Measurements from ENCODE around the gene GGTA1.

DNA sequence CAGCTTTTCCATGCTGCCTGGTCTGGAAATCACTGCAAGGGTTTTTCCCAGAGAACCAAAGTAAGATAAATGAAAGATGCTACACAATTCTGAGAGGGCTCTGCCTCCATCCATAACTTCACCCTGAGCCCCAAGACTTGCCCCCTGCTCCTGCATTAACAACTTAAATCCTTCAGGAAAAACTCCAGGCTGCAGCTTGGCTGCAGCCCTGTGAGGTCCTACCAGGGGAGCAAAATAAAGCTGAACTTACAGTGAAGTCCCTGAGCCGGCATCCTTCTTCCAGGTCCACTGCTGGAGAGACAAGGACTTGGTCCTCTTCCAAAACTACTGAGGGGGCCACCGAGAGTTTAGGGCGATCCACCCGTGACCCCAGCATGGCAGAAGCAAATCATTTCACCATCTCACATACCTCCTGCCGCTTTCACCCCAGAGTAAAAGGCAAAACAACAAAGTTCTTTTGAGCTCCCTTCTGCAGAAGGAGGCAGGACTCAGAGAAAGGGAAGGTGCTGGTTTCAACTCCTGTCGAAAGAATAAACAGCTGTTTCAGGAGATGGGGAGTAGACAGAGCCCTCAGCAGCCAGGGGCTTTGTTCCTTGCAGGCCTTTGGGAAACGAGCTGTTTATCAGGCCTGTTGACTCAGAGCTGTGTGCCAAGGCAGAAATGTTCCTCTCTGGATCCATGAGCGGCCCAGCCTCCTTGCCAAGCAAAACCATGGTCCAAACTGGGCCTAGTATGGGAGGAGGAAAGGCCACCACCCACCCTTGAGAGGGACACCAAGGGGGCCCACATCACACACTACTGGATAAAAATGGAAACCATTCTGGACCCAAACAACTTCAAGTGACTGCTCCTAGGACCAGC is 20.6 kb downstream of the GGTA1 start:
- TF ChIP-seq GATA2 (IDR thresholded peaks at IDR 0.05; ENCODE audit: low read depth, low read length) = no peak
- TF ChIP-seq GATA3 (IDR thresholded peaks at IDR 0.05; ENCODE audit: low read depth, low read length) = no peak
